ENCODE data around the gene WBP1L. TPM values are rescaled to one million over a fixed set of nuclear protein-coding genes. Genes with fewer than 3 reads are reported as not detected.
"Not testable (repeated sequence)": the region's sequence is repeated elsewhere in the genome, so short reads cannot be mapped to it uniquely, and the experiment has no call there.

Gene WBP1L
- total RNA-seq, 4 donors from 2014 or later, result 103 to 204 (median 145) TPM

GRCh38 chr10:102814873-102815661 is 71.3 kb downstream of the WBP1L start:
- ATAC-seq (no peak), DNase-seq (peak; percentile 47 to 70)
- Histone ChIP-seq H3K9me3 (no peaks in the 10 kb centered on the region), H3K36me3 (peaks cover 0 to 38% of the 10 kb centered on the region in 2 donors), H3K27me3 (no peaks in the 10 kb centered on the region), H3K4me3 (no peak overlapping the region), H3K27ac (peak overlapping the region; percentile 84 to 89 (median 86)), H3K4me1 (peaks cover 40 to 46% of the 10 kb centered on the region in 2 donors)
- in situ Hi-C loops (cut with MboI; ENCODE audit: low sequenced_read_pairs in 4 of 4) (loop anchor here in 1 of 4 donors (10.0 kb wide), 1 partner anchor 70 kb away; the partner anchor contains the start of gene WBP1L), intact Hi-C loops (cut with DNase I; ENCODE audit: low total_unique reads) (no loop called here)
- no peak for TF ChIP-seq POLR2A (IDR thresholded peaks at IDR 0.05)
- TF ChIP-seq CTCF (IDR thresholded peaks at IDR 0.05 in 4 of 5, conservative IDR thresholded peaks at IDR 0.05 in 1 of 5), result no peak

- Histone ChIP-seq H3K27me3 (no peaks in the 10 kb centered on the region), H3K36me3 (peaks cover 0 to 32% of the 10 kb centered on the region in 2 donors), H3K9me3 (no peaks in the 10 kb centered on the region), H3K4me1 (peaks cover 40 to 46% of the 10 kb centered on the region in 2 donors), H3K4me3 (no peak overlapping the region), H3K27ac (peak overlapping the region; percentile 84 to 89 (median 86))
- DNase-seq (peak; percentile 51 to 57), ATAC-seq (peak; percentile 43 to 61)
- TF ChIP-seq POLR2A (IDR thresholded peaks at IDR 0.05), result peak; percentile 33 to 60
- no peak for TF ChIP-seq CTCF (IDR thresholded peaks at IDR 0.05 in 4 of 5, conservative IDR thresholded peaks at IDR 0.05 in 1 of 5)
- intact Hi-C loops (cut with DNase I; ENCODE audit: low total_unique reads) (no loop called here), in situ Hi-C loops (cut with MboI; ENCODE audit: low sequenced_read_pairs in 4 of 4) (loop anchor here in 1 of 4 donors (10.0 kb wide), 1 partner anchor 71 kb away; the partner anchor contains the start of gene WBP1L)
Measured at GRCh38 chr10:102815790-102816549, 72.2 kb downstream of the WBP1L start.

GRCh38 chr10:102817175-102817574 is 73.4 kb downstream of the WBP1L start:
- no peak for TF ChIP-seq CTCF (IDR thresholded peaks at IDR 0.05 in 4 of 5, conservative IDR thresholded peaks at IDR 0.05 in 1 of 5)
- TF ChIP-seq POLR2A (IDR thresholded peaks at IDR 0.05), result no peak
- in situ Hi-C loops (cut with MboI; ENCODE audit: low sequenced_read_pairs in 4 of 4), result loop anchor here in 1 of 4 donors (10.0 kb wide), 1 partner anchor 72 kb away; the partner anchor contains the start of gene WBP1L

GRCh38 chr10:102819054-102819453 is 75.3 kb downstream of the WBP1L start:
- DNase-seq (peak; percentile 35 to 46), ATAC-seq (no peak)
- Histone ChIP-seq H3K27ac (peak overlapping the region in 3 of 4 donors; percentile 61 to 86 (median 84)), H3K4me1 (peaks cover 30 to 38% of the 10 kb centered on the region in 2 donors), H3K9me3 (no peaks in the 10 kb centered on the region), H3K27me3 (no peaks in the 10 kb centered on the region), H3K4me3 (no peak overlapping the region), H3K36me3 (peaks cover 0 to 2% of the 10 kb centered on the region in 2 donors)
- no peak for TF ChIP-seq POLR2A (IDR thresholded peaks at IDR 0.05)
- TF ChIP-seq CTCF (IDR thresholded peaks at IDR 0.05 in 4 of 5, conservative IDR thresholded peaks at IDR 0.05 in 1 of 5), result no peak
- intact Hi-C loops (cut with DNase I; ENCODE audit: low total_unique reads), result no loop called here
- in situ Hi-C loops (cut with MboI; ENCODE audit: low sequenced_read_pairs in 4 of 4), result loop anchor here in 1 of 4 donors (10.0 kb wide), 1 partner anchor 74 kb away; the partner anchor contains the start of gene WBP1L

More at GRCh38 chr10:102817175-102817574, 73.4 kb downstream of the WBP1L start:
- DNase-seq, result no peak
- Histone ChIP-seq H3K27ac (peak overlapping the region; percentile 84 to 89 (median 86)), H3K27me3 (no peaks in the 10 kb centered on the region), H3K4me3 (no peak overlapping the region), H3K36me3 (peaks cover 0 to 20% of the 10 kb centered on the region in 2 donors), H3K4me1 (peaks cover 35 to 46% of the 10 kb centered on the region in 2 donors), H3K9me3 (no peaks in the 10 kb centered on the region)
- no peak for ATAC-seq
- intact Hi-C loops (cut with DNase I; ENCODE audit: low total_unique reads), result no loop called here

GRCh38 chr10:102820008-102820407 is 76.3 kb downstream of the WBP1L start:
- peaks cover 20 to 28% of the 10 kb centered on the region in 2 donors for H3K4me1 ChIP-seq
- ATAC-seq; DNase-seq; H3K27me3 ChIP-seq; in situ Hi-C loops (cut with MboI; ENCODE audit: low sequenced_read_pairs in 4 of 4); H3K36me3 ChIP-seq; H3K9me3 ChIP-seq; intact Hi-C loops (cut with DNase I; ENCODE audit: low total_unique reads); H3K4me3 ChIP-seq: not testable (repeated sequence)
- peak overlapping the region in 1 of 4 donors; percentile 61 for H3K27ac ChIP-seq
